OCI-LY7 (cell line): ENCODE measurements around the gene RMDN3.

Experiments used
- CTCF ChIP-seq: fragments of 200-600 bp; sonication (generic); conservative IDR thresholded peaks from 2 replicates; pipeline ENCODE4 v1.5.1; 2014; ENCODE audit warnings: mild to moderate bottlenecking, antibody characterized with exemption, low read length, moderate library complexity, mixed read lengths
- EZH2phosphoT487 ChIP-seq: fragments of 200-600 bp; sonication (generic); IDR thresholded peaks from 2 replicates; pipeline ENCODE4 v1.6.1; 2018; ENCODE audit warnings: low read depth, borderline replicate concordance, mild to moderate bottlenecking, mixed run types, antibody characterized with exemption, low read length, moderate library complexity, mixed read lengths

GRCh38 chr15:40773496-40773895 lies 18.4 kb upstream of the RMDN3 start:
- no peak for TF ChIP-seq CTCF
- TF ChIP-seq EZH2phosphoT487 = no peak
